Measurements from ENCODE around the gene TRIM44. TPM values are rescaled to one million over a fixed set of nuclear protein-coding genes. Genes with fewer than 3 reads are reported as not detected.

Gene TRIM44
- total and polyA plus RNA-seq, 8 donors, result 5.1 to 65.3 (median 19.1) TPM

GRCh38 chr11:35623621-35624168, 38.9 kb upstream of the TRIM44 start:
- no peak for DNase-seq
- no peak overlapping the region for H3K4me3 ChIP-seq
- WGBS, 5 donors, result 69 to 87% (median 83%) methylated on average over 8 of the region's 8 CpGs
- no peak overlapping the region for H3K27ac ChIP-seq
- intact Hi-C loops (cut with DNase I; ENCODE audit: low total_unique reads), result no loop called here
- H3K9me3 ChIP-seq, result no peaks in the 10 kb centered on the region
- no peaks in the 10 kb centered on the region for H3K36me3 ChIP-seq
- peaks cover 0 to 74% (median 37%) of the 10 kb centered on the region in 3 donors for H3K27me3 ChIP-seq
- H3K4me1 ChIP-seq, result peaks cover 16 to 35% (median 26%) of the 10 kb centered on the region in 4 donors
- TF ChIP-seq POLR2AphosphoS5 (IDR thresholded peaks at IDR 0.05), result no peak

- 76 to 89% (median 87%) methylated on average over 2 of the region's 2 CpGs for WGBS, 5 donors
- TF ChIP-seq POLR2A (IDR thresholded peaks at IDR 0.05) (no peak), CTCF (IDR thresholded peaks at IDR 0.05) (no peak), POLR2AphosphoS5 (IDR thresholded peaks at IDR 0.05) (no peak), EP300 (IDR thresholded peaks at IDR 0.05) (no peak)
- no peak overlapping the region for H3K27ac ChIP-seq
- no peak overlapping the region for H3K4me3 ChIP-seq
- peaks cover 0 to 72% (median 33%) of the 10 kb centered on the region in 3 donors for H3K27me3 ChIP-seq
- no peaks in the 10 kb centered on the region for H3K9me3 ChIP-seq
- peaks cover 10 to 29% (median 19%) of the 10 kb centered on the region in 4 donors for H3K4me1 ChIP-seq
- no peaks in the 10 kb centered on the region for H3K36me3 ChIP-seq
- DNase-seq, result no peak
- intact Hi-C loops (cut with DNase I; ENCODE audit: low total_unique reads), result no loop called here
These were observed 38.3 kb upstream of the TRIM44 start for GRCh38 chr11:35624316-35624715.

GRCh38 chr11:35624781-35625180, 37.8 kb upstream of the TRIM44 start:
- H3K9me3 ChIP-seq, result no peaks in the 10 kb centered on the region
- no peak overlapping the region for H3K4me3 ChIP-seq
- intact Hi-C loops (cut with DNase I; ENCODE audit: low total_unique reads), result no loop called here
- H3K27ac ChIP-seq, result no peak overlapping the region
- no peaks in the 10 kb centered on the region for H3K36me3 ChIP-seq
- DNase-seq, result no peak
- TF ChIP-seq POLR2AphosphoS5 (IDR thresholded peaks at IDR 0.05) (no peak), CTCF (IDR thresholded peaks at IDR 0.05) (no peak), POLR2A (IDR thresholded peaks at IDR 0.05) (no peak), EP300 (IDR thresholded peaks at IDR 0.05) (no peak)
- peaks cover 5 to 24% (median 15%) of the 10 kb centered on the region in 4 donors for H3K4me1 ChIP-seq
- peaks cover 0 to 72% (median 30%) of the 10 kb centered on the region in 3 donors for H3K27me3 ChIP-seq

- H3K9me3 ChIP-seq, result no peaks in the 10 kb centered on the region
- DNase-seq, result no peak
- no peak for TF ChIP-seq CTCF (IDR thresholded peaks at IDR 0.05)
- no peak for TF ChIP-seq POLR2A (IDR thresholded peaks at IDR 0.05)
- TF ChIP-seq EP300 (IDR thresholded peaks at IDR 0.05), result no peak
- no peak for TF ChIP-seq POLR2AphosphoS5 (IDR thresholded peaks at IDR 0.05)
- peaks cover 0 to 10% (median 5%) of the 10 kb centered on the region in 4 donors for H3K4me1 ChIP-seq
- H3K27ac ChIP-seq, result no peak overlapping the region
- peaks cover 0 to 64% (median 19%) of the 10 kb centered on the region in 3 donors for H3K27me3 ChIP-seq
- no peak overlapping the region for H3K4me3 ChIP-seq
- intact Hi-C loops (cut with DNase I; ENCODE audit: low total_unique reads), result no loop called here
- no peaks in the 10 kb centered on the region for H3K36me3 ChIP-seq
- 71 to 85% (median 78%) methylated on average over 2 of the region's 2 CpGs for WGBS, 5 donors
These were observed 36.1 kb upstream of the TRIM44 start for GRCh38 chr11:35626501-35626900.

- no peaks in the 10 kb centered on the region for H3K36me3 ChIP-seq
- H3K27ac ChIP-seq, result no peak overlapping the region
- H3K27me3 ChIP-seq, result peaks cover 0 to 62% (median 19%) of the 10 kb centered on the region in 3 donors
- 75 to 82% (median 79%) methylated on average over 4 of the region's 4 CpGs for WGBS, 5 donors
- H3K9me3 ChIP-seq, result no peaks in the 10 kb centered on the region
- no peak for DNase-seq
- H3K4me3 ChIP-seq, result no peak overlapping the region
- no peaks in the 10 kb centered on the region for H3K4me1 ChIP-seq
- intact Hi-C loops (cut with DNase I; ENCODE audit: low total_unique reads), result no loop called here
- TF ChIP-seq EP300 (IDR thresholded peaks at IDR 0.05) (no peak), POLR2A (IDR thresholded peaks at IDR 0.05) (no peak), POLR2AphosphoS5 (IDR thresholded peaks at IDR 0.05) (no peak), CTCF (IDR thresholded peaks at IDR 0.05) (no peak)
These were observed 33.1 kb upstream of the TRIM44 start for GRCh38 chr11:35629511-35629910.
